Activated CD4-positive, CD25-positive, alpha-beta regulatory T cell treated with anti-CD3 and anti-CD28 coated beads, Interleukin-2, amount 50 U/mL, for 24 hours (primary cell): ENCODE results near the gene GALNT4.

ENCODE experiments used
- ATAC-seq, 2 donors: fragments of 150-1000 bp; cut with Tn5 transposase; one replicate each; pipeline ENCODE4 v1.10.0; 2021; ENCODE audit warnings: mild to moderate bottlenecking in 1 of 2, moderate library complexity in 1 of 2

Gene GALNT4

GRCh38 chr12:89492883-89493282 lies 31.7 kb downstream of the GALNT4 start:
- no peak for ATAC-seq

GRCh38 chr12:89490922-89491321 lies 33.7 kb downstream of the GALNT4 start:
- no peak for ATAC-seq

GRCh38 chr12:89486264-89486663 lies 38.3 kb downstream of the GALNT4 start:
- ATAC-seq: no peak

DNA sequence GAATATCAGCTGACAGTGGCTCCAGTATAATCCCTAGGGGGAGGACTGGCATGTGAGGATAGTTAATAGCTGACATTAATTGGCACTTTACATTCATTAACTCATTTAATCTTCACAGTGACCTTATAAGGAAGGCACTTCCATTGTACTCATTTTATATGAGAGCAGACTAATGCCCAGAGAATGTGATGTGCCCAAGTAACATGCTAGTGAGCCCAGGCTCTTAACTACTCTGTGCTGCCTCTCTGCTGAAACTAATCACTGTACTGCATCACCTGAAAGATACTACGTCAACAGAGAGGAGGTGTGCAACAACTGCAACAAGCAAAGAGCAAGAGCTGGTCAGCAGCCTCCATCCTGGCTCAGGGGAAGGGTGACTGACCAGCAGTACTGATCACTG lies 40.1 kb downstream of the GALNT4 start:
- no peak for ATAC-seq

DNA sequence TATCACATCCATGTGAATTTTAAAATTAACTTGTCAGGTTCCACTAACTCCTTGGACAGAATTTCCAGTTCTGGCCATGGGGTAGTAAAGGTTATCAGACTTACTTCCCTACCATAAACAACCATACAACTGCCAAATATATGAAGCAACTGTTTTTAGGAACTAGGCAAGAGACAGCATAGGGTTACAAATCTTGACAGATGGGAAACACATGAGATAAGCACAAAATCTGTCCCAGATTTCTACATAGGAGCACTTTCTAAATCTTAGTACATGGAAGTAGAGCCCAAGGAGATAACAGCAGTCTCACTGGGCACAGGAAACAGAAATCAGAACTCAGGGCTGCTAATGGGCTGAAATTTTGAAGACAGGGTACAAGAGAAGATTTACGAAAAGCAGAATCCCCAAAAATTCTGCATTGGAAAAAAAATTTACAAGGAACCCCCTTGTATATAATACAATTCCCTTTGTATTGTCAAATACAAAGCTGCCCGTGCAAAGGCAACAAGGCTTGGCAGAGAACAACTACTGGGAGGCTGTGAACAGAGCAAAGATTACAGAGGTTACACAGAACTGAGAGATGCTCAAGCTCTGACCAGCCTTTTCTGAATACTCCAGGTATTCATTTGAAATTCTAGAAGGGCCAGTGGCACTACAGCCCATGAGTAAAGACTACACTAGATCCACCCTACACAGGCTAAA lies 43.2 kb downstream of the GALNT4 start:
- no peak for ATAC-seq

DNA sequence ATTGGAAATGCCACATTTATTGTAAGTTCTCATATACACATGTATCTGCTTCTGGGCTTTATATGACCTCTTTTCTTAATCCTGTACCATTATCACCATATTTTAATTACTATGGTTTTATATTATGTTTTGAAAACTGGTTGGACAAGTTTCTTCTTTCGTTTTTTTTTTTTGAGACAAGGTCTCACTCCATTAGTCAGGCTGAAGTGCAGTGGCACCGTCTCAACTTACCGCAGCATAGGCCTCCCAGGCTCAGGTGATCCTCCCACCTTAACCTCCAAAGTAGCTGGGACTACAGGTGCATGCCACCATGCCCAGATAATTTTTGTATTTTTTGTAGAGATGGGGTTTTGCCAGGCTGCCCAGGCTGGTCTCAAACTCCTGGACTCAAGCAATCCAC lies 44.6 kb downstream of the GALNT4 start:
- ATAC-seq: no peak

DNA sequence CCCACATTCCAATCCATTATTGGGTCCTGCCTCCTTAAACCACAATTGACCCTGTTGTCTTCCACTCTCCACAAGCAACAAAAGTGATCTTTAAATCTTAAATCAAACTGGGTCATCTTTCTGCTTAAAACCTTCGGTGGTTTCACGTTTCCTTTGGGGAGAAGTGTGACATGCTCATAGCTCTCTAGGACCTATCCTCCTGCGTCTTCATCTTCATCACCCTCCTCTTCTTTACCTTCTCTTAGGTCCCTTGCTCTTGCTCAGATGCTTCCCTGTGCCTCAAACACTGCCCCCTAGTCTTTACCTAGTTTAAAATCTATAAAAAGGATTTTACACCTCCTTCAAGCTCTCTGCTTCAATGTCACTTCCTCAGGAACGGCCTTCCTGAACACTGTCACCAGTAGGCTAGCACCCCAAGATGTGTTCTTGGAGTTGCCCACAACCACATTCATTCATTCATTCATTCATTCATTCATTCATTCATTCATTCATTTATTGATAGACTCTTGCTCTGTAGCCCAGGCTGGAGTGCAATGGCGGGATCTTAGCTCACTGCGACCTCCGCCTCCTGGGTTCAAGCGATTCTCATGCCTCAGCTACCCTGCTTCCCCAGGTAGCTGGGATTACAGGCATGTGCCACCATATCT lies 46.8 kb downstream of the GALNT4 start:
- ATAC-seq: no peak

DNA sequence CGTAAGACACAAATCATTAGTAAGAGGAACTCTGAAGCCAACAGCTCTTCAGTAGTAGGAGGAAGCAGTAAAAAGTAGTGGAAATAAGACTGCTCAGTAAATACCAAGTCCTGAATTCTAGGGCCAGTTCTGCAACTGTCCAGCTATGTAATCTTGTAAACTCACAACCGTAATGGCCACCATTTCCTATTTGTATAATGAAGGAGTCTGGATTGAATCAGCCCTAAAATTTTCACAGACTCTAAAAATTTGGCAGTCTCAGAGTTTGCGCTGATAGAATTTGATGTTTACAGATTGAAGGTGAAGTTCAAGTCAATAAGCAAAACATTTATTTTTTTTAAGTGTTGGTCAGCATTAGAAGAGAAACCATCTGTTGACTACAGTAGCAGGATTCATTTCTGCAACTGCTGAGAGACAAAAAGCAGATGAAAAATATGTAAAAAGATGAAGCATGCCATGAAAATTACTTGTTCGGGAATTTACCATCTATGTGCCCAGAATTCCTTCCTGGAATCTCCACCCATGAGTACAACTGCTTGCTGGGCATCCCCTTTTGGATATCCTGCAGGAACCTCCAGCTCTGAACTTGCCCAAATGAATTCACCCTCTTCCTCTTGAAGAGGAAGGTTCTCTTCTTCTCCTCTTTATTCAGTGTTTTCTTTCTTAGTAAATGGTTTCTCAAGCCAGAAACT lies 47.5 kb downstream of the GALNT4 start:
- ATAC-seq: no peak

GRCh38 chr12:89476232-89476631 lies 48.4 kb downstream of the GALNT4 start:
- no peak for ATAC-seq

DNA sequence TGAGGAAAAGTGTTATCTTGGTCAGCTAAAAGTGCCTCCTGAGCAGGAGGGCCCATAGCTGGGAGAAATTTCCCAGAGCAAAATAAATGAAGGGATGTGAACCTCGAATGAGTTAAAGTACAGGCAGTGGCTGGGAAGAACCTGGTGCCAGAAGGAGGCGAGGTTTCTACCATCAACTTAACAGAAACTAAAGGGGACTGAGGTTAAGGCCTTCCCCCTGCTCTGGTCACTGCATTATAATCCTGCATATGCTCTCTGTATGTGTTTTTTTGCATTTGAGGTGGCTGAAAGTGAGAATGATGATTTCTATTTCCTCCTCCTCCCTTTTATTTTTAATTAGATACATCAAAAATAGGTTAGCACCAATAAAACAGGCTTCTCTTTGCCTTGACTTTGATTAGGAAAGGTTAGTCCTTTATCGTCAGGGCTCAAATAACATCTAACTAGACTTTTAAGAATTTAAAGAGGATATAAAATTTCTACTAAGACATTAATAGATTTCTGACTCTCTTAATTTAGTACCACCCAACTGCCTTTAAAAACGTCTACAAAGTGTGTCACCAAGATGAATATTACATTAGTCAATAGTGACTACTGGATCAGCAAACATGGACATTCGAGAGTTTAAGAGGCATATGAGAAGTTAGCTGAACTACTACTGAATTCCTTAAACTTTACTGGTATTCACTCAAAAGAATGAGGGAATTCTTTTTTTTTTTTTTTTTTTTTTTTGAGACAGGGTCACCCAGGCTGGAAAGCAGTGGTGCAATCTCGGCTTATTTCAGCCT lies 49.2 kb downstream of the GALNT4 start:
- no peak for ATAC-seq

GRCh38 chr12:89474615-89475014 lies 50.0 kb downstream of the GALNT4 start:
- ATAC-seq: no peak
